Measurements from ENCODE around the gene MEGF11. TPM values are rescaled to one million over a fixed set of nuclear protein-coding genes. Genes with fewer than 3 reads are reported as not detected.
A peak's percentile ranks its signal among the peaks of the same experiment; 100 is the strongest.

MEGF11 gene
- total RNA-seq, 1 experiment from 2014 or later, result 0.02 TPM

- DNase-seq (ENCODE audit: low read depth), result no peak
These were observed 13.2 kb downstream of the MEGF11 start for GRCh38 chr15:66240240-66240794.

GRCh38 chr15:66239514-66239913 is 14.0 kb downstream of the MEGF11 start:
- DNase-seq (ENCODE audit: low read depth), result no peak

DNA sequence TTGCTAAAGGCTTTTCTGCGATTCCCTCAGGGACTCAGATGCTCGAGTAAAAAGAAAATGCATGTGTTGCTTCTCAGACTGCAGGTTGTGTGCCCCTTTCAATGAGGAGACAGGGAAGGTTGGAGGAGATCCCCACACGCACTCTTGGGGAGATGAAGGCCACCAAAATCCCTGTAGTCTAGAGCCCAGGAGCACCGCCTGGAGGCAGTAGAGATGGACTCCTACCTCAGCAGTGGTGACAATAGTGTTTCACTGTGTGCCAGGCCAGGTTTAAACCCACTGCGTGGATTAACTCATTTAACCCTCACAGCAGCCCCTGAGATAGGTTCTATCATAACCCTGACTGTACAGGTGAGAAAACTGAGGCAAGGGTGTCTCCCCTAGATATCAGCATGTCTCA is 15.2 kb downstream of the MEGF11 start:
- DNase-seq (ENCODE audit: low read depth), result no peak

GRCh38 chr15:66237513-66238235 is 15.9 kb downstream of the MEGF11 start:
- no peak for DNase-seq (ENCODE audit: low read depth)

DNA sequence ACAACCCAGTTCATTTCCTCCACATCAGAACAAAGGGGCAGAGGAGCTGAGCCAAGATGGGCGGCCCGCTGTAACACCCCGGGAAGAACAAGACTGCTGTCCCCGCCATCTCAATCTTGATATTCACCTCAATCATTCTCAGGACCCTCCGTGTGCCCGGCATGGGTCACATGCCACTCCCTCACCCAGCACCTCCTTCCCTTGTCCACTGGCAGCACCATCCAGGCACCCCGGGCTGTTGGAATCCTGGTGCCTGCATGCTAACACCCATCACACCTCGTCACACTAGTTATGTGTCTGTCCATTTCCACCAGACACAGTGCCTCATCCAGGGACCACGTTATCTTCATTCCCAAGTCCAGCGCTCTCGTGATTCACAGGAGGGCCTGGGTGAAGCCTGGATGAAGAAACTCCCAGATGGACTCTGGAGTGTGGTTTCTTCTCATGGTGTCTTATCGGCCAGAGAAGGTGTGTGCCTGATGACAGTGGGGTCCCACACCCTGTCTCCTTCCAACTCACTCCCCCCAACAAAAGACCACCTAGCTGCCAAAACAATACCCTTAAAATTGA is 16.7 kb downstream of the MEGF11 start:
- no peak for DNase-seq (ENCODE audit: low read depth)

- no peak for DNase-seq (ENCODE audit: low read depth)
These were observed 17.7 kb downstream of the MEGF11 start for GRCh38 chr15:66235866-66236265.

DNA sequence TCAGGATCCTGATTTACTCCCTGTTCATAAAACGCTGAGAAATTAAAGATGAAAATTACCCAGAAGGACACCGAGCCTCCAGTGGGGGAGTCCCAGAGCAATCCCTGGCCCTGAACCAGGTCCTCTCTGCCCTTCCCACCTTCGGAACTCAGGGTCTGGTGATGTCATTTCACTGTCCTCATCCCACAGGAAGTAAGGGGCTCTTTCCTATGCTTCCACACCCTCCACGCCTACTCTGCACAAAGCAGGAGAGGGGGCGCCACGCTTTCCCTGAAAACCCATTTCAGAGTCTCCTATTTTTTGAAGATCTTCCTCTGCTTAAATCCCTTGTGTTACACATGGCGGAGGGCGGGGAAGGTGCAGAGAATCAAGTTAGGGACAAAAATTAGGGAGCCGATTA is 18.8 kb downstream of the MEGF11 start:
- no peak for DNase-seq (ENCODE audit: low read depth)

GRCh38 chr15:66233487-66234415 is 19.8 kb downstream of the MEGF11 start:
- DNase-seq (ENCODE audit: low read depth), result peak; percentile 24

DNA sequence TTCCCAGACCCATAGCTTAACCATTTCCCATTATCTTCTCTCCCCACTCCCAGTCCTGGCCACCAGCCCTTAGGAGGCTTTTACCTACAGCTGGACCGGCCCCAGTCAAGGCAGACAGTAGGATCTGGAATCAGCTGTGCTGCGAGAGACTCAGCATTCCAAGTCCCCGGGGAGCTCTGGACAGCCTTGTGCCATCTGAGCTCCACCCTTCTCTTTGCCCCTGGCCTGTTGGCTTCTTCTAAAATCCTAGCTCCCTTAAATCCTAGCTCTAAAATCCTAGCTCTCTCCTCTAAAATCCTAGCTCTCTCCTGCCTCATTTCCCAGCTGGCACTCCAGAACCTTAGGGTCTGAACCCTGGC is 21.3 kb downstream of the MEGF11 start:
- DNase-seq (ENCODE audit: low read depth), result no peak

DNA sequence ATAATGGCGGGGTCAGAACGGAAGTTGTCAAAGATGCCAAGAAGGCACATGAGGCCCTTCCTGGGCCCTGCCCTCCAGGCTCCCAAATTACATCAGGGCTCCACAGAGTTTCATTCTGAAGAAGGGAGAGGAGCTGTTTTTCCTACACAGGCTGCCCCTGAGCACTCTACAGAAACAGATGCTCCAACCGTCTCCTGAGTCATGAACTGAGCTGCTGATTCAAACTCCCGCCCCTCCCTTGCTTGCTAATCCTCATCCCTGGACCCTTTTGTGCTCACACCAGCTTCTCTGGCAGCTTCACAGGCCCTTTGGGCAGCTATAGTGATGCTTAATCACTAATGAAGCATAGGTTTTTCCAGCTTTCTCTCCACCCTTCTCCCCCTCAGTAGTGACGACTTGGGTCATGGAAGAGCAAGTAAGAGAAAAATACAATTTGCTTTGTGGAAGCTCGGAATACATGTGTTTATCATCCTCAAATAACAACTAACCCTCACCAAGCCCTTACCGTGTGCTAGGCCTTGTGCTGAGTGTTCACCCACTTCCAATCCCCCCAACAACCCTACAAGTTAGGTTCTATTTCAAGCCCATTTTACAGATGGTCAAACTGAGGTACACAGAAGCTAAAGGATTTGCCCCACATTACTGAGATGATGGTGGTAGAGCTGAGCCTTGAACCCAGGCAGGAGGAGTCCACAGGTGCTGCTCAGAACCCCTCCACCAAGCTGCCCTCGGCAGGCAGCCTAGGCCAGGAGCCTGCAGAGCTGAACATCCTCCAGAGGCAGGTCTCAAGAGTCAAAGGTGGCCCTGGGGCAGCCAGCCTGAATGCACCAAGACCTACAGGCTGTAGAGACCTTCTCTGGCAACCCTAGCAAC is 21.9 kb downstream of the MEGF11 start:
- no peak for DNase-seq (ENCODE audit: low read depth)

GRCh38 chr15:66229790-66230465 is 23.6 kb downstream of the MEGF11 start:
- no peak for DNase-seq (ENCODE audit: low read depth)

DNA sequence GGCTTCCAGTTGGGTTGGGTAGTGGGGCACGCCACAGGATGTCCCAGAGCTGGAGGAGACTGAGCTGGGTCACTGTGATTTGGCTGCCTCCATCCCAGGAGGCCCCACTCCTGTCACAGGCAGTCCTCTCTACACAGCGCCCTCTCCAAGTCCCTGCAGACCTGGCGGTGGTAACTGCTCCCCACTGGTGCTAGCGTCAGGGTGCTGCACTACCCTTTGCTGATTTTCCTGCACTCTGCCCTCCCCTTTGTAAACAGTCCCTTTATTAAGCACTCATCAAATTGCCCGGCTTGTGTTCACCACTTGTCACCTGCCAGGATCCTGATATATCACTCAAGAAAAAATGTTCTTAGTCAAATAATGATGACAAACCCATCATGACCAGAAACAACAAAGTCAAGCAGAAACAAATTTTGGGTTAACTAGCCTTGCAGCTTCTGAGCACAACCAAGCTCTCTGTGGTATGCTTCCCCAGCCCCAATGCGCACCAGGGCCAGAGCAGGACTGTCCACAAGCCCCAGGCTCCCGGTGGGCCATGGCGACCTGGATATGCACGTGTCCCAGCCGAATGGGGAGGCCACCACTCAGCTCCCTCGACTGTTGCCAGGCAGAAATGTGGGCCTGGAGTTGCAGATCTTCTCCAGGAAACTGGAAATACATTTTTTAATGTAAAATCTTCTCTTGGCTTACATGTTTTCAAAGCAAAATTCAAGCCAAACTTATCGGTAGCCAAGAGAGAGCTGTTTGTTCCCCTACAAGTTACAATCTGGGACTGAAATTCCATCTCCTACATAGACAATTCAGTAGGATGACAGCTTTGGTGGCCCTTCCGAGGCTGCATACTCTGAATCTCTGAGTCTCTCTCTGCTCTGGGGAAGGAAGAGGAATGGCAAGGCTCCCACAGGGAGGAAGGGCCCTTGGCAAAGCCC is 24.5 kb downstream of the MEGF11 start:
- DNase-seq (ENCODE audit: low read depth), result no peak

DNA sequence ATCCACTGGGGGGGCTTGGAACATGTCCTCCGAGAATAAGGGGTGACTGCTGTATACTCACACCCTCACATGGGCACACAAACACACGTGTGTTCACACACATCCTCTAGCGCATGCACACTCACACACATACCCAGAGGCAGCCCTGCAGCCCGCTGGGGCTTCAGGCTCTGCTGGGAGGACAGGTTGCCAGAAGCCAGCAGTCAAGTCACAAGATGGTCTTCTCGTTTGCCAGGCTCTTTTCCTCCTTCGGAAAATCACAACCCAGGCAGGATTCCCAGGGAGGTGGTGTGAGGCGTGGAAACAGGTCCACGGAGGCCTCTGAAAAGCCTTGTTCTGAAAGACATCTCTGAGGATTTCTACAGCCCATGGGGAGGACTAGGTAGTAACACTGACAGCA is 26.8 kb downstream of the MEGF11 start:
- no peak for DNase-seq (ENCODE audit: low read depth)

DNA sequence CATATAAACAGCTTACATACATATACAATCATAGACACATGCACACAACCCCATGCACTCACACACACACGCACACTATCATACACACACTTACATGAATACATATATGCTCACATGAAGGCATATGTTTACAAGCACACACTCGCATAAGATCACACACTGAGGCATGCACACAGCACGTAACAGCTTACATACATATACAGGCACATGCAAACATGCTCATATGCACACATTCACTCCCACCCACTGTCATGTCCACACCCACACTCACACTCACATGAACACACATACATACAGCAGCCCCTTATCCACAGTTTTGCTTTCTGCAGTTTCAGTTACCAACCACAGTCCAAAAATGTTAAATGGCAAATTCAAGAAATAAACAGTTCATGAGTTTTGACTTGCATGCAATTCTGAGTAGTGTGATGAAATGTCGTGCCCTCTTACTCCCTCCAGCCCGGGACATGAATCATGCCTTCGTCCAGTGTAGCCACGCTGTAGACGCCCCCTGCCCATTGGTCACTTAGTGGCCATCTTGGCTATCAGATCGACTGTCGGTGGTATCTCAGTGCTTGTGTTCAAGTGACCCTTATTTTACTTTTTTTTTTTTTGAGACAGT is 27.8 kb downstream of the MEGF11 start:
- DNase-seq (ENCODE audit: low read depth), result no peak

GRCh38 chr15:66224946-66225345 is 28.6 kb downstream of the MEGF11 start:
- no peak for DNase-seq (ENCODE audit: low read depth)

DNA sequence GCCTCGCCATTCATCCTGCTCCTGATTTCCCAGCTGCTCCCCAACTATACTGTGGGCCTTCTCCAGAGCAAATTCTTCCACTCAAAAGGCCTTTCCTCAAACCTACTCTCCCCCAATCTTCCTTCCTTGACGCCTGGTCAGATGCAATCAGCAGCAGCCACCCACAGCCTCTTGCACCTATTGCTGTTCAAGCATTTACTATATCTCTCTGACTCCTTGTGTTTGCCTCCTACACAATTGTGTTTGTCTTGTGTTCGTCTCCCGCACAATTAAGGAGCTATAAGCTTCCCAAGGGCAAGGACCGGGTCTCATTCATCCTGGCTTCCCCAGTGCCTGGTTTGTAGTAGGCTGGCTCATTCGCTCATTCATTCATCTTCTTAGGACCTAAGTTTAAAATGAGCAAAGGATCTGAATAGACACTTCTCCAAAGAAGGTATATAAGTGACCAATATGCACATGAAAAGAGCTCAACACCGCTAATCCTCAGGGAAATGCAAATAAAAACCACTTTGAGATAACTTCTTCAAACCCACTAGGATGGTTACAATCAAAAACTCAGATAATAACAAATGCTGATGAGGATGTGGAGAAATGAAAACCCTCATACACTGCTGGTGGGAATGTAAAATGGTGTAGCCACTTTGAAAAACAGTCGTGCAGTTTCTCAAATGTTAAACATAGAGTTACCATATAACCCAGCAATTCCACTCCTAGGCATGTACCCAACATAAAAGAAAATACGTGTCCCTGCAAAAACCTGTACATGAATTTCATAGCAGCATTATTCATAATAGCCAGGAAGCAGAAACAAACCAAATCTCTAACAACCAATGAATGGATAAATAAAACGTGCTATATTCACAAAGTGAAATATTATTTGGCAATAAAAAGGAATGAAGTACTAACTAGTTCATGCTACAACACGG is 31.0 kb downstream of the MEGF11 start:
- no peak for DNase-seq (ENCODE audit: low read depth)

DNA sequence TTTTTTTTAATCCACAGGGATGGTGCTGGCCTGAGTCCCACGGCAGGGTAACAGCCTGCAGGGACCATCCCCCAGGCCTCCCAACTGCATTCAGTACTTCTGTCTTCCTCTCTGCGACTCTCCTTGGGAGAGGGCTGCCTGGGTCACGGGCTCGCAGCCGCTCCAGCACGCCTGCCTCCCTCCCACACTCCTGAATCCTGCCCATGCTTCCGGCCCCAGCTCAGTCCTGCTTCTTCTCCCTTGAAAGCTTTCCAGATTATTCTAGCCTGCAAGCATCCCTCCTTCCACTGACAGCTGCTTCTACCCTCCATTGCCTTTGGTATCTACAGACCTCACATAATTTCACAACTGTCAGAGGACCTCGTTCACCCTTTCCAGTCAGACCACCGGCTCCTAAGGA is 32.4 kb downstream of the MEGF11 start:
- no peak for DNase-seq (ENCODE audit: low read depth)

GRCh38 chr15:66220601-66221000 is 32.9 kb downstream of the MEGF11 start:
- DNase-seq (ENCODE audit: low read depth), result no peak
